IPS-18c (cell line): ENCODE measurements around the gene IRF1.
A peak's percentile ranks its signal among the peaks of the same experiment; 100 is the strongest.
"Not testable (repeated sequence)": the region's sequence is repeated elsewhere in the genome, so short reads cannot be mapped to it uniquely, and the experiment has no call there.

Source experiments
- H3K4me3 ChIP-seq: 2 replicates; pipeline ENCODE4 v1.7.0; 2013; ENCODE audit warnings: low read depth, mild to moderate bottlenecking, low read length, moderate library complexity; ENCODE audit not compliant: insufficient read depth
- H3K9me3 ChIP-seq: one replicate; pipeline ENCODE4 v1.6.1; 2013; ENCODE audit warnings: mild to moderate bottlenecking, low read length, moderate library complexity; ENCODE audit not compliant: control insufficient read depth, insufficient read depth

IRF1 gene, protein sequence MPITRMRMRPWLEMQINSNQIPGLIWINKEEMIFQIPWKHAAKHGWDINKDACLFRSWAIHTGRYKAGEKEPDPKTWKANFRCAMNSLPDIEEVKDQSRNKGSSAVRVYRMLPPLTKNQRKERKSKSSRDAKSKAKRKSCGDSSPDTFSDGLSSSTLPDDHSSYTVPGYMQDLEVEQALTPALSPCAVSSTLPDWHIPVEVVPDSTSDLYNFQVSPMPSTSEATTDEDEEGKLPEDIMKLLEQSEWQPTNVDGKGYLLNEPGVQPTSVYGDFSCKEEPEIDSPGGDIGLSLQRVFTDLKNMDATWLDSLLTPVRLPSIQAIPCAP

GRCh38 chr5:132490484-132491367, at the start of gene IRF1:
TSS of gene IRF1 (minus strand) at chr5:132490773. CDS start at chr5:132489478, 1,295 bp downstream.
- peak within 1 kb of the TSS; percentile 77 for H3K4me3 ChIP-seq
- H3K9me3 ChIP-seq: no peaks in the 10 kb centered on the region

- no peak overlapping the region for H3K4me3 ChIP-seq
- no peaks in the 10 kb centered on the region for H3K9me3 ChIP-seq
Measured at GRCh38 chr5:132540149-132540548, 49.6 kb upstream of the IRF1 start.

- no peak overlapping the region for H3K4me3 ChIP-seq
- no peaks in the 10 kb centered on the region for H3K9me3 ChIP-seq
Measured at GRCh38 chr5:132539716-132540115, 49.1 kb upstream of the IRF1 start.

GRCh38 chr5:132530946-132531345, 40.4 kb upstream of the IRF1 start:
- no peak overlapping the region for H3K4me3 ChIP-seq
- H3K9me3 ChIP-seq: no peaks in the 10 kb centered on the region

DNA sequence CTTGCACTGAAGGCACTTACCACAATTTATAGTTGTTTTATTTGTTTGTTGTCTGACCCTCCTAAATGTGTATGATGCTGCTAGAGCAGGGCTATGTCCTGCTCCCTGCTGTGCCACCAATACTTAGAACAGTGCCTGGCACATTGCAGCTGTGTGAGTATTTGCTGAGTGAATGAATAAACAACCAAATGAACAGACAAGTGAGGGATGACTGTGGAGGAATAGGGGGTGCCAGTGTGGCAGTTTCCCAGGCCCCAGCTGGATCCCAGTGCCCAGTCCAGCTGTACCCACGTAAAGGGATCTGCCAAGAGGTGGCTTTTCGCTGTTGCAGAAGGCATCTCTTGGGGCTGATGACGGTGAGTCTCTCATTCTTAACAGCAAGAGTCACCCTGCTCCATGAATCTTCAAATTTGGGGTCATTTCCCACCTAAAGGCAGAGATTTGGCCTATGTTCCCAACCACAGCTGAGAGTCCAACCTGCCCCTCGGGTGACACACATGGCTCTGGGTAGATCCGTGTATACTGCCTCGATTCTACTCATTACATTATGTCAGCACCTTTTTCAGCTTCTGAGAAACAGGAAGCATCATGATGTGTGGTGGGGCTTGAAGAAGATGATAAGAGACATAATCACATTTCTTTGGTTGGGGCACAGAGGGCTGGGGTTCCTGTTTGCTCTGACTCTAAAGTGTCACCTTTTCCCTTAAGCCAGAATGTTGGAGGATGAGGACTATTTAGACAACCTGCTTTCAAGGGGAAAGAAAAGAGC, 38.5 kb upstream of the IRF1 start:
- no peaks in the 10 kb centered on the region for H3K9me3 ChIP-seq
- no peak overlapping the region for H3K4me3 ChIP-seq

DNA sequence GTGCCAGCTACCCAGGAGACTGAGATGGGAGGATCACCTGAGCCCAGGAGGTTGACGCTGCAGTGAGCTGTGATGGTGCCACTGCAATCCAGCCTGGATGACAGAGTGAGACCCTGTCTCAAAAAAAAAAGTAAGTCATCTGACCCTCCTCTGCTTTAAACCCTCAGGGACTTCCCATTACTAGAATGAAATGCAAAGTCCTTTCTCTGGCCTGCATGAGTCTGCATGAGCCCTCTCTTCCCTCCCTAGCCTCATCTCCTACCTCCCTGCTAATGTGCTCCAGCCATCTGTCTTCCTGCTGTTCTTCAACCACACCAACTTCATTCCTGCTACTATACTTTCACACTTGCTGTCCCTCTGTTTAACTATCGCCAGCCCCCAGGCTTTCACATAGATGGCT, 37.4 kb upstream of the IRF1 start:
- H3K9me3 ChIP-seq: no peaks in the 10 kb centered on the region
- H3K4me3 ChIP-seq: no peak overlapping the region

DNA sequence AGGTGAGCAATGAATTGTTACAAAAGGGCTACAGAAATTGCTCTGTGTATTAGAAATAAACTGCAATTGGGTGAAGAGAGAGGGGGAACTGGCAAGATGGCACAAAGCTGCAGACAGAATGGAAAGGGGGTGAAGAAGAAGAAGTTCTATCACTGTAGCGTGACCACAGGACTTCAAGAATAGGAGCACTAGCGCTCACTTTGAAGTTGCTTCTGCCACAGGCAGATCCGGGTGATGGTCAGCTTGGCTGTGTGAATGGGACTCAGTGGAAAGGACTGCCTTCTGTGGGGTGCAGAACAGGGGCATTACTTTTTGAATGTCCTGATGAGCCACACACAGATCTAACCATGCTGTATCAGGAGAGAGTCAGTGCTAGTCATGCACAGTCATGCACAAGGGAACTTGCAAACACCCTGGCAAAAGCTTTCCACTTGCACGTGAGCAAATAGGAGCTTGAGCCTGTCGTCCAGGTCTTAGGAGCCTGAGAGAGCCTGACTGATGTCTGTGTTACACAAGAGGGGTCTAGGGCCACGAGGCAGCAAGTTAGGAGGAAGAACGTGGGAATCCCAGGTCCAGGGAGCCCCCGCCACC, 36.5 kb upstream of the IRF1 start:
- H3K4me3 ChIP-seq: no peak overlapping the region
- no peaks in the 10 kb centered on the region for H3K9me3 ChIP-seq

GRCh38 chr5:132526290-132526973, 35.9 kb upstream of the IRF1 start:
- H3K4me3 ChIP-seq: no peak overlapping the region
- H3K9me3 ChIP-seq: no peaks in the 10 kb centered on the region

GRCh38 chr5:132525299-132525724, 34.7 kb upstream of the IRF1 start:
- Histone ChIP-seq H3K4me3 (no peak overlapping the region), H3K9me3 (no peaks in the 10 kb centered on the region)

- not testable (repeated sequence) for H3K9me3 ChIP-seq, H3K4me3 ChIP-seq
Measured at GRCh38 chr5:132524877-132525276, 34.3 kb upstream of the IRF1 start.

- H3K9me3 ChIP-seq, H3K4me3 ChIP-seq: not testable (repeated sequence)
Measured at GRCh38 chr5:132522067-132522466, 31.5 kb upstream of the IRF1 start.

- H3K4me3 ChIP-seq, H3K9me3 ChIP-seq: not testable (repeated sequence)
Measured at GRCh38 chr5:132513618-132514336, 23.2 kb upstream of the IRF1 start.

GRCh38 chr5:132510076-132510475, 19.5 kb upstream of the IRF1 start:
- no peak overlapping the region for H3K4me3 ChIP-seq

GRCh38 chr5:132506094-132506692, 15.6 kb upstream of the IRF1 start:
- Histone ChIP-seq H3K9me3 (no peaks in the 10 kb centered on the region), H3K4me3 (no peak overlapping the region)

More at GRCh38 chr5:132510076-132510475, 19.5 kb upstream of the IRF1 start:
- H3K9me3 ChIP-seq: no peaks in the 10 kb centered on the region

- no peak overlapping the region for H3K4me3 ChIP-seq
Measured at GRCh38 chr5:132505641-132506040, 15.1 kb upstream of the IRF1 start.

DNA sequence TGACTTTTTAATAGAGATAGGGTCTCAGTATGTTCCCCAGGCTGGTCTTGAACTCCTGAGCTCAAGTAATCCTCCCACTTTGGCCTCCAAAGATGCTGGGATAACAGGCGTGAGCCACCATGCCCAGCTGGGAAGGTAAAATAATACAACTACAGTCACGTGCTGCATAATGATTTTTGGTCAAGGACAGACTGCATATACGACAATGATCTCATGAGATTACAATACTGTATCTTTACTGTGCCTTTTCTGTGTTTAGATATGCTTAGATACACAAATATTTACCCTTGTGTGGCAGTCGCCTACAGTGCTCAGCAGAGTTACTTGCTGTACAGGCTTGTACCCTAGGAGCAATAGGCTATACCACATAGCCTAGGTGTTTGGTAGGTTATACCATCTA, 14.2 kb upstream of the IRF1 start:
- H3K9me3 ChIP-seq: no peaks in the 10 kb centered on the region
- no peak overlapping the region for H3K4me3 ChIP-seq

More at GRCh38 chr5:132505641-132506040, 15.1 kb upstream of the IRF1 start:
- no peaks in the 10 kb centered on the region for H3K9me3 ChIP-seq
